Ectodermal cell (in vitro differentiated cells): ENCODE data around the gene CD177. TPM values are rescaled to one million over a fixed set of nuclear protein-coding genes. Genes with fewer than 3 reads are reported as not detected.

Experiments
- H3K27ac ChIP-seq: 2 replicates; pipeline ENCODE4 v1.7.0; 2013; ENCODE audit warnings: mild to moderate bottlenecking, low read depth, low read length; ENCODE audit not compliant: insufficient read depth, poor library complexity, severe bottlenecking
- H3K27me3 ChIP-seq: 2 replicates; pipeline ENCODE4 v1.7.0; 2013; ENCODE audit warnings: mild to moderate bottlenecking, low read length; ENCODE audit not compliant: insufficient read depth, control insufficient read depth, poor library complexity, severe bottlenecking
- H3K36me3 ChIP-seq: one replicate; pipeline ENCODE4 v1.7.0; 2013; ENCODE audit warnings: low read length; ENCODE audit not compliant: control insufficient read depth, insufficient read depth
- H3K4me1 ChIP-seq: one replicate; pipeline ENCODE4 v1.7.0; 2013; ENCODE audit warnings: low read length; ENCODE audit not compliant: control insufficient read depth, insufficient read depth
- H3K4me3 ChIP-seq: 2 replicates; pipeline ENCODE4 v1.7.0; 2013; ENCODE audit warnings: low read depth, low read length, control low read depth; ENCODE audit not compliant: insufficient read depth
- H3K9me3 ChIP-seq: 2 replicates; pipeline ENCODE4 v1.7.0; 2013; ENCODE audit warnings: mild to moderate bottlenecking, low read length, moderate library complexity; ENCODE audit not compliant: control insufficient read depth
- WGBS, 2 experiments: methylation state at CpG; one replicate each; pipeline ENCODE4 v1.1.7; 2013; ENCODE audit warnings: missing lambda C conversion rate in 2 of 2; 5-methylcytosine and 5-hydroxymethylcytosine counted together
- polyA plus RNA-seq, 4 experiments: library from polyadenylated mRNA; stranded (reverse); fragments of 50-300 nt; gene quantifications; one replicate each; pipeline ENCODE4 v1.2.3, GENCODE V29; 2013

The CD177 gene, protein sequence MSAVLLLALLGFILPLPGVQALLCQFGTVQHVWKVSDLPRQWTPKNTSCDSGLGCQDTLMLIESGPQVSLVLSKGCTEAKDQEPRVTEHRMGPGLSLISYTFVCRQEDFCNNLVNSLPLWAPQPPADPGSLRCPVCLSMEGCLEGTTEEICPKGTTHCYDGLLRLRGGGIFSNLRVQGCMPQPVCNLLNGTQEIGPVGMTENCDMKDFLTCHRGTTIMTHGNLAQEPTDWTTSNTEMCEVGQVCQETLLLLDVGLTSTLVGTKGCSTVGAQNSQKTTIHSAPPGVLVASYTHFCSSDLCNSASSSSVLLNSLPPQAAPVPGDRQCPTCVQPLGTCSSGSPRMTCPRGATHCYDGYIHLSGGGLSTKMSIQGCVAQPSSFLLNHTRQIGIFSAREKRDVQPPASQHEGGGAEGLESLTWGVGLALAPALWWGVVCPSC
- polyA plus RNA-seq (2013, experiment 1 of 4), result 0.26 TPM
- polyA plus RNA-seq (2013, experiment 2 of 4), result 0.16 TPM
- not detected for polyA plus RNA-seq (2013, experiment 3 of 4)
- not detected for polyA plus RNA-seq (2013, experiment 4 of 4)

DNA sequence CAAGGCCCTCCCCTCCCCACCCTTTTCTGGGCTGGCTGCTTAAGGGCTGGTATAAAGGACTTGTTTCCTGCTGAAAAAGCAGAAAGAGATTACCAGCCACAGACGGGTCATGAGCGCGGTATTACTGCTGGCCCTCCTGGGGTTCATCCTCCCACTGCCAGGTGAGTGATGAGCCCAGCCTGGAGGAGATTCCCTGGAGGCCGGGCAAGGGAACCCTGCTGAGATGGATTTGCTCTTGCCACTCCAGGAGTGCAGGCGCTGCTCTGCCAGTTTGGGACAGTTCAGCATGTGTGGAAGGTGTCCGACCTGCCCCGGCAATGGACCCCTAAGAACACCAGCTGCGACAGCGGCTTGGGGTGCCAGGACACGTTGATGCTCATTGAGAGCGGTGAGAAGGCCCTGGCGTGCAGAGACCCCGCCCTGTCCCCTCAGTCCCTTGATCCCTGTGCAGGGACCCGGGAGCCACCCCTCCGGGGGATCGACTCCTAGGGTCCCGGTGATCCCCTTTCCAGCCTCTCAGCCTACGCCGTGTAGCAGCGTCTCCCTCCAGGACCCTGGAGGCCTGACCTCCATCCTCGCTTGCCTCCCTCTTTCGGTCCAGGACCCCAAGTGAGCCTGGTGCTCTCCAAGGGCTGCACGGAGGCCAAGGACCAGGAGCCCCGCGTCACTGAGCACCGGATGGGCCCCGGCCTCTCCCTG, at the start of gene CD177:
TSS of gene CD177 (plus strand) at position 81 of the 699 bp plus-strand sequence. CDS start at position 110, 29 bp downstream.
- 5 to 7% methylated on average over 27 of the region's 27 CpGs for WGBS, 2 experiments
- Histone ChIP-seq H3K27ac (no peak within 1 kb of the TSS), H3K36me3 (no peaks in the 10 kb centered on the region), H3K4me3 (peak within 1 kb of the TSS; percentile 39), H3K27me3 (peaks cover 14% of the 10 kb centered on the region), H3K4me1 (no peaks in the 10 kb centered on the region), H3K9me3 (no peaks in the 10 kb centered on the region)

DNA sequence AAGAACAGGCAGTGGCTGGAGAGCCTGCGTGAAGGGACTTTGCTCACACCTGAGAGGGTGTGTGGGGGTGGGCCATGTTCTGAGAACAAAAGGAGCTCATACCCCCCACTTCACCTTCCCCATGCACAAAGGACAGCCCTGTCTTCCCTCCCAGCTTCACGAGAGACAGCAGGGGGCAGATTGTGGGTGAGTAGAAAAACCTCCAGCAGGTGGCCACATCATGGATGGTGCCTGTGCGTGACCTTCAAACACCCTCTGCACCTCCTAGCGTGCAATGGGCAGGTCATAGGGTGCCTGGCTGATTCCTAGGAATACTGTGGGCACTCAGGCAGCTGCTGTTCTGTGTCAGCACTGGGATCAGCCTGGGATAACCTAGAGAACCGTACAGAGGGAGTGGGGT, 47.8 kb upstream of the CD177 start:
- H3K4me1 ChIP-seq, result no peaks in the 10 kb centered on the region
- no peaks in the 10 kb centered on the region for H3K27me3 ChIP-seq
- H3K9me3 ChIP-seq, result no peaks in the 10 kb centered on the region
- no peak overlapping the region for H3K27ac ChIP-seq
- H3K36me3 ChIP-seq, result no peaks in the 10 kb centered on the region
- H3K4me3 ChIP-seq, result no peak overlapping the region
- WGBS, 2 experiments, result 70 to 72% methylated on average over 5 of the region's 5 CpGs

DNA sequence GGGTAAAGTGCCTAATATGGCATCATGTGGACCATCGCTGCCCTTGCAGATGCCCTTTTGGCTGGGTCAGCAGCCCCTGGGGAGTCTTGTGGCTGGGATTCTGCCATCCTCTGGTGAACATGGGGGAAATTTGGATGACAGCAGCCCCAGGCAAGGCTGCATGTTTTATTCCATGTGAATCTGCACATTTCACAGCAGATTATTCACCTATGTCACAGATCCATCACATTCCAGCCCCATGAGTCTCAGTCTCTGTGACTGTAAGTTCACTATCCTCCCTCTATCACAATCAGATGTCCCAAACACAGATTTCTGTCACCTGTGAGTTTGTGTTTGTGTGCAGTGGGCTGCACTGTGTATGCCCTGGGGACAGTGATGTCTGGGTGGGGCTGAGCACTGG, 47.4 kb upstream of the CD177 start:
- H3K9me3 ChIP-seq, result no peaks in the 10 kb centered on the region
- H3K27ac ChIP-seq, result no peak overlapping the region
- no peaks in the 10 kb centered on the region for H3K4me1 ChIP-seq
- H3K4me3 ChIP-seq, result no peak overlapping the region
- H3K36me3 ChIP-seq, result no peaks in the 10 kb centered on the region
- no peaks in the 10 kb centered on the region for H3K27me3 ChIP-seq
- 90 to 94% methylated on average over 1 of the region's 1 CpG for WGBS, 2 experiments

DNA sequence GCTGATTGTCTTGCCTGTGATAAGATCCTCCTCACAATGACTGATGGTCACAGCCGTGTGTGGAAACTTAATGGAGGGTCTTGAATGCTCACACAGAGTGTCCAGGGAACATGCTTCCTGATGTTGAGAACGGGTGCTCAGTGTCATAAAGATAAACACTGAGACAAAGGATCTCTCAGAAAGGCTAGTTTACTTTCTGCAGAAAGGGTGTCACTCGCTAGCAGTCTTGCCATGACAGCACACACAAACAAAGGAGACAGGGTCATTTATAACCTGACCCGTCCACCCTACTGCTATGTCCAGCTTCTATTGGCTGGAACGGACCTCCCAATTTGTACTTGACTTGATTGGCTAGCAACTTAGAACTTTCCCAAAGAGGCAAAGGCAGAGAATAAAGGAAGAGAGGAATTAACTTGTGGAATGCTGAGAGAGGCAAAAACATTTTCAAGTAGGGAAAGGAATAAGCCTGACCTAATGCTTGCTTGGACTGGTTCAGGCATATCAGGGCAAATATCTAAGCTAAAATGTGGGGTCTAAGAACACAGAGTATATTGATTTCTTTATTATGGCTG, 45.2 kb upstream of the CD177 start:
- Histone ChIP-seq H3K4me1 (no peaks in the 10 kb centered on the region), H3K36me3 (no peaks in the 10 kb centered on the region), H3K9me3 (no peaks in the 10 kb centered on the region), H3K4me3 (no peak overlapping the region), H3K27ac (no peak overlapping the region), H3K27me3 (no peaks in the 10 kb centered on the region)
- WGBS, 2 experiments, result 84 to 90% methylated on average over 5 of the region's 5 CpGs

DNA sequence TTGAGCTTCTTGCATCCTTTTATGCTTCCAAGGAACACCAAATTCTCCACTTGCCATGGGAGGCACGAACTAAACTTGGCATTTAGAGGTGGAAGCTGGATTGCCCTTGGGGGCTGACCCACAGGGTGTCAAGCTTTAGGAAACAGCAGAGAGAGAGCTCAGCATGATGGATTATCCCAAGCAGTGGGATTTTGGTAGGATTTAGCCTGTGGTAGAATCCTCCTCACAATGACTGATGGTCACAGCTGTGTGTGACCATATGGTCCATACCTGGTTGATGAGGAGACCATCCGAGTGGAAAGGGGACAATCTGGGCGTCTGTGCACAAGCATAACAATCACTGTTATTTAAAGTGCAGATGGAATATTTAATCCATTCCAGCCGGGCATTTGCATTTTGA, 44.0 kb upstream of the CD177 start:
- Histone ChIP-seq H3K27me3 (no peaks in the 10 kb centered on the region), H3K4me3 (no peak overlapping the region), H3K9me3 (no peaks in the 10 kb centered on the region), H3K4me1 (no peaks in the 10 kb centered on the region), H3K27ac (no peak overlapping the region), H3K36me3 (no peaks in the 10 kb centered on the region)
- WGBS, 2 experiments, result 86 to 89% methylated on average over 4 of the region's 4 CpGs

DNA sequence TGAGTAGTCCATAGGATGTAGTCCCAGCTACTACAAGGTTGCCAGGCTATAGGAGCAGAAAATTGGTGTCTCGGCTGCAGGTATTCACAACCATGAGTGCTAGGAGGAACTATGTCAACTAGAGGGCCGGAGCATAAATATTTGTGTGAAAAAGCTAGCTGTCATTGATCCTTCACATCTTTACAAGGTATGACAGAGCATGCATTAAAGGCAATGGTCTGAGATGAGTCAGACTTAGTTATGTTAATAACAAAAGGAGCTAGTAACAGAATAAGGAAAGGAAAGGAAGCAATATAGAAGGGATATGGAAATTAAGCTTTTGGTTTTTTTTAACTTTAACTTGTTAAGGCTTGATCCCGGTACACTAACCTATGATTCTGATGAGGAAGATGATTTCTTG, 43.3 kb upstream of the CD177 start:
- no peak overlapping the region for H3K27ac ChIP-seq
- H3K27me3 ChIP-seq, result no peaks in the 10 kb centered on the region
- H3K4me3 ChIP-seq, result no peak overlapping the region
- WGBS, 2 experiments, result 92% methylated on average over 3 of the region's 3 CpGs
- no peaks in the 10 kb centered on the region for H3K36me3 ChIP-seq
- no peaks in the 10 kb centered on the region for H3K9me3 ChIP-seq
- H3K4me1 ChIP-seq, result no peaks in the 10 kb centered on the region

DNA sequence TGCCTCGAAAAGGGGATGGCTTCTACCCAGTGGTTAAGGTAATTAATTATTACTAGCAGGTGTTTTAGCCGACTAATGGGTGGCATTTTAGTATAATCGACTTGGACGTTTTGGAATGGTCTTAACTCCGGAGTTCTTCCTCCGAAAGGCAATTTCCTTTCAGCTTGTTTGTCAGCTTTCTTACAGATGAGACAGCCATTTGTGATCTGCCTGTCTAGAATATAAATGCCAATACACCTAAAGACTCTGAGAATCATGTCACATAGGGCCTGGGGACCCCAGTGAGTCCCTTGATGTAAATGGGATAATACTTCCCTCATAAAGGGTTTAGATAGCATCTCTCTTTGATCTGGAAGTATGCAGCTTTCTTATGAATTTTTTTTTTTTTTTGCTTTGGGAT, 42.2 kb upstream of the CD177 start:
- H3K4me1 ChIP-seq, result no peaks in the 10 kb centered on the region
- H3K36me3 ChIP-seq, result no peaks in the 10 kb centered on the region
- H3K27me3 ChIP-seq, result no peaks in the 10 kb centered on the region
- no peak overlapping the region for H3K4me3 ChIP-seq
- WGBS, 2 experiments, result 90 to 92% methylated on average over 6 of the region's 6 CpGs
- H3K27ac ChIP-seq, result no peak overlapping the region
- H3K9me3 ChIP-seq, result no peaks in the 10 kb centered on the region

DNA sequence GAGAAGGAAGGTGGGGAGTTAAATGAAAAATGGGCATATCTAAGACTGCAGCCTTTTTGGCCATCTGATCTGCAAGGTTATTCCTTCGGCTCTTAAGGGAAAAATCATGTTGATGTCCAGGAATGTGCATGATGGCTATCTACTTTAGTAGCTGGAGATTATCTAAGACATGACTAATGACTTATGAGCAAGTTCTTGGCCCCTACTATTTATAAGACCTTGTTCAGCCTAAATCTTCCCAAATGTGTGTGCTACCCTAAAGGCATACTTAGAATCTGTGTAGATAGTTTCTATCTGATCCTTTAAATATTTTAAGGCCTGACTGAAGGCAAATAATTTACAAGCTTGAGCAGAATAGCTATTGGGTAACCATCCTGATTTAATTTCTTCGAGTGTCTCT, 41.8 kb upstream of the CD177 start:
- H3K4me3 ChIP-seq, result no peak overlapping the region

DNA sequence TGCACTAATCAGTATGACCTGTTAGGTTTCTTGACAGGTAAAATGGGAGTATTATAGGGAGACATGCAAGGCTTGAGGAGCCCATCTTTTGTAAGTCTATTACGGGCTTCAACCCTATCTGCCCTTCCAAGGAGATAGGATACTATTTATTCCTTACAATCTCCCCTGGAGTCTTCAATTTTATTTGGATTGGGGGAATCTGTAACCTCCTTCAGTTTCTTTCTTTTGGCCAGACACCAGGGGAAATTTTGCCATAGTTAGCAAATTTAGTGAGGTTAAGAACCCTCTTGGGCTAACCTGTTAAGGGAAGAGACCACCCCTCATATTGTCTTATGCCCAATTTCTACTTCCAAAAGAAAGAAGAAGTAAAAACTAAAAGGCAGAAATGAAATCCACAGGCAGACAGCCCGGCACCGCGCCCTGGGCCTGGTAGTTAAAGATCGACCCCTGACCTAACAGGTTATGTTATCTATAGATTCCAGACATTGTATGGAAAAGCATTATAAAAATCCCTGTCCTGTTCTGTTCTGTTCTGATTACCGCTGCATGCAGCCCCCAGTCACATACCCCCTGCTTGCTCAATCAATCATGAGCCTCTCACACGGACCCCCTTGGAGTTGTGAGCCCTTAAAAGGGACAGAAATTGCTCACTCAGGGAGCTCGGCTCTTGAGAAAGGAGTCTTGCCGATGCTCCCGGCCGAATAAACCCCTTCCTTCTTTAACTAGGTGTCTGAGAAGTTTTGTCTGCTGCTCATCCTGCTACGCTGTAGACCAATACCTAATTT, 39.6 kb upstream of the CD177 start:
- H3K4me3 ChIP-seq, result no peak overlapping the region
- no peak overlapping the region for H3K27ac ChIP-seq
- no peaks in the 10 kb centered on the region for H3K27me3 ChIP-seq
- H3K4me1 ChIP-seq, result no peaks in the 10 kb centered on the region
- WGBS, 2 experiments, result 90% methylated on average over 12 of the region's 12 CpGs
- H3K36me3 ChIP-seq, result no peaks in the 10 kb centered on the region
- H3K9me3 ChIP-seq, result no peaks in the 10 kb centered on the region

More for the DNA sequence above, 41.8 kb upstream of the CD177 start:
- no peaks in the 10 kb centered on the region for H3K36me3 ChIP-seq
- no peak overlapping the region for H3K27ac ChIP-seq
- H3K4me1 ChIP-seq, result no peaks in the 10 kb centered on the region
- no peaks in the 10 kb centered on the region for H3K27me3 ChIP-seq
- H3K9me3 ChIP-seq, result no peaks in the 10 kb centered on the region
- WGBS, 2 experiments, result 83 to 96% methylated on average over 2 of the region's 2 CpGs
